Fibroblast of skin of left biceps (primary cell): ENCODE measurements around the gene GNAI2.
"Not testable (repeated sequence)": the region's sequence is repeated elsewhere in the genome, so short reads cannot be mapped to it uniquely, and the experiment has no call there.

Experiments used
- DNase-seq, 2 experiments: peaks; one replicate each; pipeline ENCODE4 v3.0.0-alpha.2; 2013; ENCODE audit warnings: low read depth in 2 of 2

Gene GNAI2

GRCh38 chr3:50276762-50277101 is 40.7 kb downstream of the GNAI2 start:
- no peak for DNase-seq

- no peak for DNase-seq
These were observed 42.3 kb downstream of the GNAI2 start for GRCh38 chr3:50278123-50278879.

GRCh38 chr3:50278880-50279224 is 42.8 kb downstream of the GNAI2 start, which contains the start of gene LSMEM2:
Gene LSMEM2, plus strand, starts transcription at chr3:50279087. Its CDS starts 27 bp downstream, at chr3:50279114.
- no peak for DNase-seq

DNA sequence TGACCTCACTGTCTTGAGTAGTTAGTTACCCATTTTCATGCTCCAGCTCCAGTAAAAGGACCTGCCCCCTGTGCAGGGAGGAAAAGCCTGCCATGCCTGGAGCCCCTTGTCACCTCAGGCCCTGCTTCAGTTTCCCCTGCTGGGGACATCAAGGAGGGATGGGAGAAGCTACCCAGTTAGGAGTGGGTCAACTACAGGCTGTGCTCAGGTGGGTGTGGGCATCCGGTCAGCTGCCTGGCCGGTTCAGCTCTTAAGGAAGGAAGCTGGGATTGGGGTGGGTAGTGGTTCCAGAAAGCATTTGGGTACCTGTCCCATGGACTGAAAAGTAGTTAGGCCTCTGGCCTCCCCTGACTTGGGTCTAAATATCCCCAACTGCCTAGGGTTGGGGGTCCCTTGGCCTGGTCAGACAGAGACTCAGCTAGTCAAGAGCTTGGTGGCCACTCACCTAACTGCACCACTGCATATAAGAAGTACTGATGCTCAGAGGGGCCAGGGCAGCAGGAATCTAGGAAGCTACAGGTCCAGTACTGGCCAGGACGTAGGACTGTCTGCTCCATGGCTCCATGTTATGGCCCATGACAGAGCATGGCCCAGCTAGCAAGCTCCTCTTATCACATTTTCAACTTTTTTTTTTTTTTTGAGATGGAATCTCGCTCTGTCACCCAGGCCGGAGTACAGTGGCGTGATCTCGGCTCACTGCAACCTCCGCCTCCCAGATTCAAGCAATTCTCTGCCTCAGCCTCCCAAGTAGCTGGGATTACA is 43.4 kb downstream of the GNAI2 start:
- no peak for DNase-seq

- not testable (repeated sequence) for DNase-seq
These were observed 48.1 kb downstream of the GNAI2 start for GRCh38 chr3:50284121-50284520.

DNA sequence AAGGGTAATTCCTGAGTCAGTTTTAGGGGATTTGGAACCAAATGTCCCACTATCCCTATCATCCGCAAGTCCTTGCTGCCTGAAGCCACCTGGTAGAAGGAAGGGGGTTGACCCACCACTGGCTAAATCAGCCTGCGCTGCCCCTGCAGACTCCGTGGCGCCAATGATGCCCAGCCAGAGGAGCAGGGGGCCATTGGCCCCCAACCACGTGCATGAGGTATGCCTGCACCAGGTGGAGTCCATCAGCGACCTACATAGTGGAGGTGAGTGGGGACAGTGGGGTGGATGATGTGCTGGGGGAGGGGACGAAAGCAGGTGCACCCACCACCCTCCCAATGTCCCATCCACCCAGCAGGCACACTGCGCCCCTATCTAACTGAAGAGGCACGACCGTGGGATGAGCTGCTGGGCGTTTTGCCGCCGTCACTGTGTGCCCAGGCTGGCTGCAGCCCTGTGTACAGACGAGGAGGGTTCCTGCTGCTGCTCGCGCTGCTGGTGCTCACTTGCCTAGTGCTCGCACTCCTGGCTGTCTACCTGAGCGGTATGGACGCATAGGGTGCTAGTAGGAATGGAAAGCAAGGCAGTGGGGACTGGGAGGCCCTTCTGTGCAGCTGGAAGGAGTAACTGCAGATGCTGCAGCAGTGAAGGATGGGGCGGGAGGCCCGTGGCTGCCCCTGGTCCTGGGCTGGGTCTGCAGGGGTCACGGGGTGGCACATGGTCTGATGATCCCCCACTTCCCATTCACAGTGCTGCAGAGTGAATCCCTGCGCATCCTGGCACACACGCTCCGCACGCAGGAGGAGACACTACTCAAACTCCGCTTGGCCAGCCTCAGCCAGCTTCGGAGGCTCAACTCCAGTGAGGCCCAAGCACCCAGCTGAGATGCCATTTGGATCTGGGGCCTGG is 50.6 kb downstream of the GNAI2 start:
- no peak for DNase-seq

GRCh38 chr3:50287262-50287661 is 51.3 kb downstream of the GNAI2 start:
- no peak for DNase-seq

GRCh38 chr3:50288387-50289007 is 52.5 kb downstream of the GNAI2 start:
- no peak for DNase-seq

GRCh38 chr3:50289130-50289529 is 53.1 kb downstream of the GNAI2 start:
- DNase-seq = no peak

DNA sequence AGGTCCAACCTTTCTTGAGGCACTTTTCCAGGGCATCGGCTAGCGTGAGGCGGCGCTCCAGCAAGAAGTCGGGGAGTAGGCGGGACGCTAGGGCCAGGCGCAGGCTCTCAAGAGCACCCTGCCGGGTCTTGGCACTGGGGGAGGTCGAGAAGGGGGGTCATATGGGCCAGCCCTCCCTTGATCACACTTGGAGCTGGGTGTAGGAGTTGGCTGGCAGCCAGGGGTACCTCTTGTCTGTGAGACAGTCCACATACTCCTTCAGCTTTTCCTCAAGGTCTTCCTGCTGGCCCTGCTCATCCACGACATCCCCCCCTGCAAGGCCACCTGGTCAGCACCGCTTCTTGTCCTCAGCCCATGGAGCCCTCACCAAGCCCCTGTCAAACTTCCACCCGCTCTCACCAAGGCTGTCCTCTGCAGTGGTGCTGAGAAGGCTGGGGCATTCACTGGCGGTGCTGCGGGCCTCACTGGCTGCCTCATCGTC is 54.2 kb downstream of the GNAI2 start:
- DNase-seq = no peak

DNA sequence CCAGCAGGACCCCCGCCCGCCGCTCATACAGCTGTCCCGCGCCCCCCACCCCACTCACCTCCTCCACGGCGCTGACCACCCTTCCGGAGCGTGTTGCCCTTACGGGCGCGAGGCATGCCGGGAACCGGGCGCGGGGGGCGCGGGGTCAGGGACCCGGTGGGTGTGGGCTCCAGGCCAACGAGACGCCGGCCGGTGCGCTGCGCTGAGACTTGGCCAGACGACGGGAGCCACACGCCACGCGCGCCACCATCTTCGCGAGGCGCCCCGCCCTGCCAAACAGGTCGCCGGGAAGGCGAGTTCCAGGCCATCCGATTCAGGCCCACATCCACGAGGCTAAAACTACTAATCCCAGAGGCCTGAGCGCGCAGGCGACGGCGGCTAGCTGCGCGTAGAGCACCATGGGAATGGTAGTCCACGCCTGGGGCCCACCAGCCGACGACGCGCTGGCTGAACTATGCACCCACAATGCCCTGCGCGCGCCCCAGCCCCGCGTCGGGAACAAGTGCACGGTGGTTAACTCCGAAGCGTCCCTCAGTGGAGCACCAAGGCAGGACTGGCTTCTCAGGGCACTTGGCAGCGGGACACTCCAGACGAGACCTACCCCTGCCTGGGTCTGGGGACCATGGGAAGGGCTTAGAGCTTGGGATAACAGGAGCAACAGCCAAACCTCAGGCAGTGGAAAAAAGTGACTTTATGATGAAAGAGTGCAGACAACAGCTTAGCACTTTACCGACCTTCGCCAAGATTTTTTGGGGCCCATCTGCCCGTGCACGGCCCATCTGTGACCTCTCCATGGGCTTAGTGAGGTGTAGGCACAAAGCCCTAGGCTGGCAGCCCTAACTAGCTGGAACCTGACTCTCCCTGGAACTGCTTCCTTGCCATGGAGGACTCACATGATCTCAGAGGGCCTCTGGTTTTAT is 56.4 kb downstream of the GNAI2 start, which contains the start of gene IFRD2:
TSS of gene IFRD2 (minus strand) at position 271 of the 920 bp plus-strand sequence. CDS start at position 116, 155 bp downstream.
- DNase-seq = peak; percentile 90 to 91

- DNase-seq = no peak
These were observed 57.2 kb downstream of the GNAI2 start for GRCh38 chr3:50293079-50293801.

GRCh38 chr3:50294089-50294488 is 58.1 kb downstream of the GNAI2 start:
- DNase-seq = no peak

- DNase-seq = no peak
These were observed 58.7 kb downstream of the GNAI2 start for GRCh38 chr3:50294492-50295403.

- DNase-seq = no peak
These were observed 59.8 kb downstream of the GNAI2 start for GRCh38 chr3:50295553-50296431.

- no peak for DNase-seq
These were observed 60.8 kb downstream of the GNAI2 start for GRCh38 chr3:50296721-50297383.

- no peak for DNase-seq
These were observed 61.4 kb downstream of the GNAI2 start for GRCh38 chr3:50297384-50297775.
